HFFc6 (cell line): ENCODE results near the gene CSNK1G1. TPM values are rescaled to one million over a fixed set of nuclear protein-coding genes. Genes with fewer than 3 reads are reported as not detected.

ENCODE experiments used
- DNase-seq: peaks from one replicate; pipeline ENCODE4 v3.0.0-alpha.2; 2018
- H3K27ac Mint-ChIP-seq: 2 replicates; pipeline ENCODE4 v1.8.0; 2020; ENCODE audit warnings: mild to moderate bottlenecking, mixed read lengths
- H3K27me3 Mint-ChIP-seq: 2 replicates; pipeline ENCODE4 v1.8.0; 2021; ENCODE audit warnings: mild to moderate bottlenecking, moderate library complexity, mixed read lengths; ENCODE audit not compliant: insufficient read depth
- H3K36me3 Mint-ChIP-seq: 2 replicates; pipeline ENCODE4 v1.8.0; 2021; ENCODE audit warnings: low read depth, mixed read lengths
- H3K4me1 Mint-ChIP-seq: 2 replicates; pipeline ENCODE4 v1.8.0; 2020; ENCODE audit warnings: low read depth, mixed read lengths
- H3K4me3 Mint-ChIP-seq: 2 replicates; pipeline ENCODE4 v1.8.0; 2020; ENCODE audit warnings: mild to moderate bottlenecking, moderate library complexity, mixed read lengths
- H3K9me3 Mint-ChIP-seq: 2 replicates; pipeline ENCODE4 v1.8.0; 2020; ENCODE audit warnings: mild to moderate bottlenecking, mixed read lengths
- total RNA-seq, 6 experiments: library from RNA; stranded (reverse); fragmentation: NEBNext Ultra II Directional; extraction: Animal tissue kit (Norgen Biotek cat#: 25700); gene quantifications; 2 replicates in 1 of 6; 3 replicates in 5 of 6; pipeline ENCODE4 v1.2.3, GENCODE V29; 2021
- TF ChIP-seq, protein P1 (sequence below): fragments of 200-600 bp; sonication (generic); IDR thresholded peaks from 2 replicates; pipeline ENCODE4 v1.5.0; 2021; ENCODE audit warnings: antibody characterized with exemption, mild to moderate bottlenecking

Gene CSNK1G1
- total RNA-seq, 6 experiments from 2014 or later: 16.4 to 20.5 (median 18.6) TPM

- Mint-ChIP-seq H3K27me3 (peaks cover 3% of the 10 kb centered on the region; the same call in 1 of the 2 replicates), H3K36me3 (peaks cover 15% of the 10 kb centered on the region; the same call in 1 of the 2 replicates), H3K4me1 (peaks cover 9% of the 10 kb centered on the region), H3K9me3 (no peaks in the 10 kb centered on the region), H3K27ac (peak overlapping the region; percentile 15; the same call in 1 of the 2 replicates), H3K4me3 (no peak overlapping the region)
- no peak for DNase-seq
- TF ChIP-seq, protein P1, sequence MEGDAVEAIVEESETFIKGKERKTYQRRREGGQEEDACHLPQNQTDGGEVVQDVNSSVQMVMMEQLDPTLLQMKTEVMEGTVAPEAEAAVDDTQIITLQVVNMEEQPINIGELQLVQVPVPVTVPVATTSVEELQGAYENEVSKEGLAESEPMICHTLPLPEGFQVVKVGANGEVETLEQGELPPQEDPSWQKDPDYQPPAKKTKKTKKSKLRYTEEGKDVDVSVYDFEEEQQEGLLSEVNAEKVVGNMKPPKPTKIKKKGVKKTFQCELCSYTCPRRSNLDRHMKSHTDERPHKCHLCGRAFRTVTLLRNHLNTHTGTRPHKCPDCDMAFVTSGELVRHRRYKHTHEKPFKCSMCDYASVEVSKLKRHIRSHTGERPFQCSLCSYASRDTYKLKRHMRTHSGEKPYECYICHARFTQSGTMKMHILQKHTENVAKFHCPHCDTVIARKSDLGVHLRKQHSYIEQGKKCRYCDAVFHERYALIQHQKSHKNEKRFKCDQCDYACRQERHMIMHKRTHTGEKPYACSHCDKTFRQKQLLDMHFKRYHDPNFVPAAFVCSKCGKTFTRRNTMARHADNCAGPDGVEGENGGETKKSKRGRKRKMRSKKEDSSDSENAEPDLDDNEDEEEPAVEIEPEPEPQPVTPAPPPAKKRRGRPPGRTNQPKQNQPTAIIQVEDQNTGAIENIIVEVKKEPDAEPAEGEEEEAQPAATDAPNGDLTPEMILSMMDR: no peak
Observed at GRCh38 chr15:64315216-64315615, 40.8 kb downstream of the CSNK1G1 start.

- Mint-ChIP-seq H3K9me3 (no peaks in the 10 kb centered on the region), H3K4me1 (peaks cover 9% of the 10 kb centered on the region), H3K27me3 (peaks cover 3% of the 10 kb centered on the region; the same call in 1 of the 2 replicates), H3K27ac (no peak overlapping the region), H3K36me3 (peaks cover 15% of the 10 kb centered on the region; the same call in 1 of the 2 replicates), H3K4me3 (no peak overlapping the region)
- TF ChIP-seq, protein P1: no peak
- DNase-seq: no peak
Observed at GRCh38 chr15:64314456-64314855, 41.5 kb downstream of the CSNK1G1 start.

- TF ChIP-seq, protein P1: no peak
- DNase-seq: no peak
- H3K9me3 Mint-ChIP-seq: no peaks in the 10 kb centered on the region
Observed at GRCh38 chr15:64311566-64311965, 44.4 kb downstream of the CSNK1G1 start.

GRCh38 chr15:64310036-64310435, 45.9 kb downstream of the CSNK1G1 start:
- Mint-ChIP-seq H3K9me3 (no peaks in the 10 kb centered on the region), H3K27me3 (peaks cover 7% of the 10 kb centered on the region; the same call in 1 of the 2 replicates), H3K36me3 (peaks cover 25% of the 10 kb centered on the region; the same call in 1 of the 2 replicates), H3K4me3 (no peak overlapping the region), H3K27ac (no peak overlapping the region), H3K4me1 (peaks cover 18% of the 10 kb centered on the region)
- TF ChIP-seq, protein P1: no peak
- DNase-seq: no peak

More at GRCh38 chr15:64311566-64311965, 44.4 kb downstream of the CSNK1G1 start:
- peaks cover 7% of the 10 kb centered on the region; the same call in 1 of the 2 replicates for H3K27me3 Mint-ChIP-seq
- H3K4me1 Mint-ChIP-seq: peaks cover 9% of the 10 kb centered on the region
- H3K27ac Mint-ChIP-seq: no peak overlapping the region
- H3K36me3 Mint-ChIP-seq: peaks cover 25% of the 10 kb centered on the region; the same call in 1 of the 2 replicates
- H3K4me3 Mint-ChIP-seq: no peak overlapping the region

DNA sequence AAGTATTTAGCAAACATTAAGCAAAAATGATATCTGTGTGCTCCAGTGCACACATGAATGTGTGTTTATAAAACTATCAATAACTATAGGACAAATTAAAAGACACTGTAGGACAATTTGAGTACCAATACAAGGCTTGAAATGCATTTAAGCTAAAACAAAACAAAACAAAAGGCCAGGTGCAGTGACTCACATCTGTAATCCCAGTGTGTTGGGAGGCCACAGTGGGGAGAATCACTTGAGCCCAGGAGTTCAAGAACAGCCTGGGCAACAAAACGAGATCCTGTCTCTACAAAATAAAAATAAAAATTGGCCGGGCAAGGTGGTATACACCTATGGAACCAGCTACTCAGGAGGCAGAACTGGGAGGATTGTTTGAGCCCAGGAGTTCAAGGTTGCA, 50.7 kb downstream of the CSNK1G1 start:
- TF ChIP-seq, protein P1: no peak
- H3K36me3 Mint-ChIP-seq: peaks cover 9% of the 10 kb centered on the region; the same call in 1 of the 2 replicates
- no peaks in the 10 kb centered on the region for H3K9me3 Mint-ChIP-seq
- no peak overlapping the region; the same call in 1 of the 2 replicates for H3K27ac Mint-ChIP-seq
- no peak for DNase-seq
- H3K4me1 Mint-ChIP-seq: peaks cover 11% of the 10 kb centered on the region
- H3K27me3 Mint-ChIP-seq: peaks cover 4% of the 10 kb centered on the region; the same call in 1 of the 2 replicates
- H3K4me3 Mint-ChIP-seq: no peak overlapping the region
